HG02610 (cell line): ENCODE results near the gene GPR179.

Experiments used
- ATAC-seq: cut with Tn5 transposase; IDR thresholded peaks from one replicate; pipeline ENCODE4 v1.9.1; 2021; ENCODE audit warnings: mild to moderate bottlenecking, moderate library complexity; ENCODE audit not compliant: unreplicated experiment

GPR179 gene

DNA sequence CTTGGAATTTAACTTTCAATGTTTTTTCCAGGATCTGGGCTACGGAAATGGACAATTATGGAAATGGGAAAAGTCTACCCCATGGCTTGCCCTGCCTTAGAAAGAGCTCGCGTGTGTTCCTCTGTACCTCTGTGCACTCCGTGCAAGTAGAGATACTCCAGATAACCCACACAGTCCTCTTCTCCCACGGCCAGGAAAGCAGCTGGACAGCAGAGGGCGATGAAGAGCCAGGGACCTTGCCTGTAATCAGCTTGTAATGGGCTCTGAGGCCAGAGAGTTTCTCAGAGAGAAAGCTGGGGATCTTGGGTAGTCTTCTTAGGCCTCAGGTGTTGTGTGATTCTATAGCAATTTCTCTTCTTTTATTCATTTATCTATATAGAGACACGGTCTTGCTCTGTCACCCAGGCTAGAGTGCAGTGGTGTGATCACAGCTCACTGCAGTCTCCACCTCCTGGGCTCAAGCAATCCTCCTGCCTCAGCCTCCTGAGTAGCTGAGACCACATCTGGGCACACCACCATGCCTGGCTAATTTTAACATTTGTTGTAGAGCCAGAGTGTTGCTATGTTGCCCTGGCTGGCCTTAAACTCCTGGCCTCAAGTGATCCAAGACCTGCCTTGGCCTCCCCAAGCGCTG lies 5.5 kb upstream of the GPR179 start:
- no peak for ATAC-seq

DNA sequence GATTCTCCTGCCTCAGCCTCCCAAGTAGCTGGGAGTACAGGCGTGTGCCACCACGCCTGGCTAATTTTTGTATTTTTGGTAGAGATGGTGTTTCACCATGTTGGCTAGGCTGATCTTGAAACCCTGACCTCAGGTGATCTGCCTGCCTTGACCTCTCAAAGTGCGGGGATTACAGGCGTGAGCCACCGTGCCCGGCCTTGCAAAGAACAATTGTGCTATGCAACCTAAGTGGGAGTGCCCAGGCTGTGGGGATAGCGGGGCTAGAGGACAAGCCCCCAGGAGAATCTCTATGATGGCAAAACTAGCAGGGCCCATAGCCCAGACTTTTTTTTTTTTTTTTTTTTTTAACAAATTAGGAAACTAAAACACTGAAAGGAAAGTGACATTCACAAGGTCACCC lies 2.0 kb upstream of the GPR179 start:
- ATAC-seq: no peak

DNA sequence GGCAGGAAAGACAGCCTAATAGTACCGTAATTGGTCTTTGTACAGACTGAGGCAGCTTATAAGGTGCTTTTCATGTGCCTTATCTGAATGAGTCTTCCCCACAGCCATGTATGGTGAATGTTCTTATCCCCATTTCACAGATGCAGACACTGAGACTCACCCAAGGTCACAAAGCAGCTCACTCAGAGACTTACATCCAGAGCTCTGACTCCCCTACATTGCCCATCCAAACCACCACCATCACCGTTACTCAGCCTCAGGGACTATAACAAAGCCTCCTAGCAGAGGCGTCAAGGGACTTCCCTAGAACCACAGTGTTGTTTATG lies 627 bp upstream of the GPR179 start:
- ATAC-seq: no peak

DNA sequence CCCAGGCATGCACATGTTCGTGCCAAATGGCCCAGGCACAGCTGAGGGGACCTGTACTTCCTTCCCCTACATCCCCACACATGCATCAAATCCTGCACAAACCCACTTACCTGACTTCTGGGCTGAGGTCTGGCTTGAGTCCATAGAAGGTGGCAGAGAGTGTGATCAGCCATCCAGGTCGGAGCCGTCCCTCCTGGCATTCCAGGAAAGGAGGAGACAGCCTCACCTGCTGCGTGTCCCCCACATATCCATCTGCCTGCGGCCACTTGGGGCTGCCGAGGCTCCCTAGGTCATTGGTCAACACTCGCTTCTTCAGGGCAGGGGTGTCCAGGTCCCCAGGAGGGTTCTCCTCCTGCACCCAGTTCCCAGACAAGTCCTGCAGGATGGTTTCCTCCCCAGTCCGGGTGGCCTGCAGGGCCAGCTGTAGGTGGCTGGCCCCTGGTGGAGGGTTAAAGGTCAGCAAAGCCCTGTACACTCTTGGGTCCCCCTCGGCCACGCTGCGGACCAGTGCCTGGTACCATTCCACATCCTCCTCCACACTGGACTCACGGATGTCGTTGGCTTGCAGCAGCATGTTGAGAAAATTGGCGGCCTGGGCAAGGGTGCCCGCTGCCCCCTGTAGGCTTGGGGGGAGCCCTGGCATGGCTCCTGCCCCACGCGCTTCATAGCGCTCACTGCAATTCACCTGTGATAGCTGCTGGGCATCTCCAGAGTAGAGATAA lies 709 bp downstream of the GPR179 start:
- no peak for ATAC-seq

DNA sequence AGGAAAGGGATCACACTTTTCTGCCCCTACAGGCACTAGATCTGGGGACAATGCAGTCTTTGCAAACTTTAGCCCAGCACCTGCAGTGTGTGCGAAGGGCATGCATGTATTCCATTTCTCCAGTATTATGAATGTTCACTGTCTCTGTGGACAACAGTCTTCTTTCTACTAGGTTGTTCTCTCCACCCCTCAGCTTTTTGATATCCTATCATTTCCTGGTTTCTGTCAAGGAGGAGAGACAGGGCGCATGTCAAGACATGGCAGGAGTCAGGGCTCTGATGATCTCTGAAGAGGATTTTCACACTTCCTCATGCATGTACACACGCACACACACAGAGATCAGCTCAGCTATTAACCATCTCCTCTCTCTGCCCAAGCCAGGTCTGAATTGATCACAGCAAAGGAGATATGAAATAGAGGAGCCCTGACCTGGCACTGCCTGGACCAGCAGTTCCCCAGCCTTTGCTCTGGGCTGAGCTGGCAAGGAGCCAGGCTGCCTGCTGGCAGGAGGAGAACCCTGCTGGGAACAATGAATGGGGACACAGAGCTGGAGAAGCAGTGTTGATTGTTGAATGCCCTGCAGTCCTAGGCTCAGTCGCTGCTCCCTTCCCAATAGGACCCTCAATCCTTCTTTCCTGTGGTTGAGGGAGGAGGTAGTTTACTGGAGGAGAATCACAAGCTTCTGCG lies 2.6 kb downstream of the GPR179 start:
- no peak for ATAC-seq

DNA sequence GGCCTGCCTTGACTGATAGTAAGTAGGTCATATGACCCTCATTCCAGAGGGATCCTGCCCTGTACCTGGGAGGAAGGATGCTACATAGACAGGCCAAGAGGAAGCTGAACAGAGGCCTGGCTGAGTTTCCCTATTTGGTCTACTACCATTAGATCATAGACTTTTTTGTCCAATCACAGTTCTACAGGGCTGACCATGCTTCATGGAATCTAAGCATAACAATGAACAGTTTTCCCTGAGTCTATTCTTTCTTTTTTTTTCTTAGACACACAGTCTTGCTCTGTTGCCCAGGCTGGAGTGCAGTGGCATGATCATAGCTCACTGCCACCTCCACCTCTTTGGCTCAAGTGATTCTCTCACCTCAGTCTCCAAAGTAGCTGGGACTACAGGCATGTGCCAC lies 3.9 kb downstream of the GPR179 start:
- ATAC-seq: no peak

DNA sequence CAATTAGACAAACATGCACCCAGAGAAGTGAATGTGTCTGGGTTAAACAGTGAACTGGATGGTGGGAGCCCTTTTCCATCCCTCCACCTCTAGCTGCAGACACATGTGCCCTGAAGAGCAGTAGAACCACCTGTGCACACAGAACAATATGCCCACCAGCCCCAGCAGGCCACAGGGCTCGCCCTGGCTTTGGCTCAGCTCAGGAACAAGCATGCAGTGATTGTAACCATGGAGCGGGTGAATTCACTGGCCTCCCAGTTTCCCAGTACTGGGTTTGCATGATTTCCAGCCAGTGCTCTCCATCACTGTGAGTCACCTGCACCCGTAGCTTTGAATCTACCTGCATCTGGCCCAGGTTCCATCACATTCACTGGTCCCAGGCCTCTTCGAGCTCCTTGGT lies 5.2 kb downstream of the GPR179 start:
- no peak for ATAC-seq

DNA sequence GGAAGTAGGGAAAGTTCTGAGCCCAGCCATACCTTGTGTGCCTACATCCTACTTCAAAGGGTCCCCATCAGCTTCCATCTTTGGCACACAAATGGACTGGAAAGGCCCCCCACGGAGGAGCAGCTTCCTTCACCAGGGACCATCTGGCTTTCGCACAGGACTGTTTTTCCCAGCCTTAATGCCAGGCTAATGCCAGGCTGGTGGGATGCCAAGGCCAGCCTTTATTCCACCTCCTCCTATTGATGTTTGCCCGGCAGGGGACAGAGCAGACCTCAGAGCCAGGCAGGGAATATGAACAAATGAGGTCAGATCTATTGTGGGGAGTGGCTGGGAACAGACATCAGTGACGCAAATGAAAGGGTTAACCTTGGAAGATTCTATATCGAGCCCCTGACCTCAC lies 5.7 kb downstream of the GPR179 start:
- ATAC-seq: no peak

DNA sequence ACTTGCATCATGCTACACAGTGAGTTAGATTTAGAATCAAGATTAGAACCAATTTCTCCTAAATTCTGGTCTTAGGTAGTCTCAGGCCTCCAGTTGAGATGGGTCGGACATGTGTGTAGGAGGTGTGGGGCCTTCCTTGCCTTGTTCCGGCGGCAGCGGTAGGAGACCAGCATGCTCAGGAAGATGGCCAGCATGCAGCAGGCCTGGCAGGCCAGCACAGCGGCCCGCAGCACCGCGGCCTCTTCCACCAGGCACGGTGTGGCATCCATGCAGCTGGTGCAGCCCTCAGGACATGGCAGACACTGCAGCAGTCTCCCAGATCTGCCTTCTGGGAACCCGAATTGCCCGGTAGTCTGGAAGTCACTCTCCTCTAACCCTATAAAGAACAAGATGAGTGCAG lies 6.9 kb downstream of the GPR179 start:
- no peak for ATAC-seq

DNA sequence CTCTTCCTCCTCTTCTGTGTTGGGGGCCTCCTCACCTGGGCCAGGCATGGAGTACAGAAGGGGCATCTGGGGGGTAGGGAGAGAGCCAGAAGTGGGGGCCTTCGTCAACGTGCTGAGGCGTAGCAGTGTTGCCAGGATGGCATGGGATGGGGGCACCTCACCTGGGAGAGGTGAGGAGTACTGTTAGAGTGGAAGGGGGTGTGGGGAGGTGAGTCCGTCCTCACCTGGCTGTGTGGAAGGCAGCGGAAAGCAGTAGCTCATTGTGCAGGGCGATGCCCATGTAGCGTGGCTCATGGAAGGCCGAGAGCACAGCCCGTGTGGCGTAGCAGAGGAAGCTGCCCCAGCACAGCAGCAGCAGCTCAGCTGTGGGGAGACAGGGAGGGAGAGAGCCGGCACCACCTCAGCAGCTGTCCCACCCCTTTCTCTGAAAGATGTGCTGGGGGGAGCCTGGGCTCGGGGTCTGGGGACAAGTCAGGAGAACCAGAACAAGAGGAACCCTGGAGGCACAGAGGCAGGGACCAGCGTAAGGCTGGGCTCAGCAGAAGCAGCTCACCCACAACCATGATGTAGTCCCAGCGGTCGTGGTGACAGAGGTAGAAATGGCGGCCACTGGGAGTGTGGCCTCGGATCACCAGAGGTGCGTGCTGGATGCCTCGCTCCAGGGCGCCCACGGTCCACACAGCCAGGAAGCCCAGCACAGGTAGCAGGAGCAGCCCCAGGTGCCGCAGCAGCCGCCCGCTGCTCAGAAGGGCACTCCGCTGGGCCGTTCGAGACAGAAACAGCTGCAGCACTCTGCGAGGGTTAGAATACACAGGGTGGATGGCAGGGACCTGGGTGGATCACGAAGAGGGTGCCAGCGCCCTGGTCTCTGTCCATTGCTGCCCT lies 9.0 kb downstream of the GPR179 start:
- no peak for ATAC-seq

DNA sequence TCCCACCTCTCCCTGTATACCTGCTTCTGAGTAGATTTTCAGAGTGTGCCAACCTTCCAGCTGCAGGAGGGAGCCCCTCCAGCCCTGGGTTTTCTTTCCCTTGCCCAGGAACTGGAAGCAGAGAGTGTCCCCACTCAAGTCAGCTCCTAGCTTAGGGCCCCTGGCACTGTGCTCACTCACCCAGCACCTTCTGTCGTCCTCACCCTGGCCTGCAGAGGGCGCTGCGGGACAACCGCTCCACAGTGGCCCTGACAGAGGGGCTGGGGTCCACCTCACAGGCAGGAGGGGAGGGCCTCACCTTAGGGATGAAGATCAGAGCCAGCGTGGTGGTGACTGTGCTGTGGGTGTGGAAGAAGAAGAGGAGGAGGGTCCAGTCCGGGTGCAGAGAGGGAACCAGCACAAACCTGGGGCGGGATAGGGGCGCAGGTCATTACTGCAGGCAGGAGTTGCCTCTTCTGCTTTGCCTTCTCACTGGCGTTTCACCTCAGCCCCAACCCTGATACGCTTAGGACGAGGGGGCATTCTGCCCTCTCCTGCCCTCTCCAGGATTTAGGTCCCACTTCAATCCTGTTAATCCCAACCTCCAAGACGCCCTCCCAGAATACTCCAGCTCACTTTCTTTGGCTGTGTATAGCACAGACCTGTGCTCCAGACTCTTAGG lies 10.0 kb downstream of the GPR179 start:
- no peak for ATAC-seq

DNA sequence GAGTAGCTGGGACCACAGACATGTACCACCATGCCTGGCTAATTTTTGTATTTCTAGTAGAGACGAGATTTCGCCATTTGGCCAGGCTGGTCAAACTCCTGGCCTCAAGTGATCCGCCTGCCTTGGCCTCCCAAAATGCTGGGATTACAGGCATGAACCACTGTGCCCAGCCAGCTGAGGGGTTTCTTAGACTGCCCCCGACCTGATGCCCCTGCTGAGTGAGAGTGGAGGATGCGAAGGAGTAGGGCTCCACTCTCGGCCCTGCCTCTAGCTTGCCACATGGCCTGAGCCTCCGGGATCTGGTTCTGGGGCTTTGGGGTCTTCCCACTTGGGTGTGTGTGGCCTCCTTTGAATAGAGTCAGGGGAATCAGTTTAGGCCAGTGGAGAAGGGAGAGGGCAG lies 11.0 kb downstream of the GPR179 start:
- ATAC-seq: no peak

DNA sequence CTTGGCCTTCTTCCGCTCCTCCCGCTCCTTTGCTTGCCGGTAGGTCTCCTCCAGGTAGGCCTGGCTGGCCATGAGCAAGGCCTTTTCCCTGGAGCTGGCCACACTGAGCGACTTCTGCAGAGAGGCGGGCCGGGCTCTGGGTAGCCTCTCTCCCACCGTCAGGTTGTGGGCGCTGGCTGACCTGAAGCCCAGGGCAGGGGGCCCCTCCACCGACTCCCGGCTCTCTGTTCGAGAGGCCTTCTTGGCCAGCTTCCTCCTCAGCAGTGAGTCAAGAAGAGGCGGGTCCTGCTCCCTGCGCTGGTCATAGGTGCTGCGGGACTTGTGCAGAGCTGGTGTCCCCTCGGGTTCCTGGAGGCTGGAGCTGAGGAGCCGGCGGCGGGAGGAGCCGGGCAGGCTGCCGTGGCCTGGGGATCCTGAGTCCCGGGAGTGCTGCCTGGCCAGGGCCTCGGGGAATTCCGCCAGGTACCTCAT lies 12.8 kb downstream of the GPR179 start:
- no peak for ATAC-seq

DNA sequence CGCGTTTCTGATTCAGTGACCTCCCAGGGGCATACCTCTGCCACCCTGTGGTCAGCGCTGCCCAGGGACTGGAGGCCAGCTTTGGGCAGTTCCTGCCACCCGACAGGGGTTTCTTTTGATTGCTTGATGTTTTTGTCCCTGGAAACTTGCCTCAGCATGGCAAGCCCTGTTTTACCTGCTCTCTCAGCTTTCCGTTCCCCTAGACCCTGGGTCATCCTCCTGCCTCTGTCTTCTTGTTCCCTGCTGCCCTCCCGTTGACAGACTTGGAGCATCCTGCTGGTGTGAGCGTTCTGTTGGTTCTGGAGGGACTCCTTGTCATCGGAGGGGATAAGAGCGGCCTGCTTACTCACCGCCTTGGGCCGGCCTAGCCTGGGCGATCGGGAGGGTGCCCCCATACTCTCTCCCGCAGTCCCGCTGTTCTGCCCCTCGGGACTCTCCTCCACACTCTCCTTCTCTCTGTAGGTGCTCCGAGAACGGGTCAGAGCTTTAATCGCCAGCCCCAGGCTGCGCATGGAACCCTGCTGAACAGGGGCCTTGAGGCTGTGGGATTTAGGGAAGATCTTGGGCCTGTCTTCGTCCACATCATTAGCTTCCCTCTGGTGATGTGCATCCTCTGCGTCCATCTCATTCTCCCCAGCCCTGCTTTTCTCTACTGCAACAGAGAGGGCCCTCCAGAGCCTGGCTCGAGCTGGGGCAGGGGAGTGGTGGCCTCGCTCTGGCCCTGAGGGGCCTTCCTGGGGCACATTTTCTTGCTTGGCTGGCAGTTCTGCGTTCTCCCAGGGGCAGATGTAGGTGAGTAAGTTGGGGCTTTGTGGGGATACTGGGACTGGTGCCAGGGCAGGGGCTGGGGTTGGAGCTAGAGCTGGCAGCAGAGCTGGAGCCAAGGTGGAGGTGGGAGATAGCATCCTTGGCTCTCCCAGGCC lies 13.7 kb downstream of the GPR179 start:
- no peak for ATAC-seq

DNA sequence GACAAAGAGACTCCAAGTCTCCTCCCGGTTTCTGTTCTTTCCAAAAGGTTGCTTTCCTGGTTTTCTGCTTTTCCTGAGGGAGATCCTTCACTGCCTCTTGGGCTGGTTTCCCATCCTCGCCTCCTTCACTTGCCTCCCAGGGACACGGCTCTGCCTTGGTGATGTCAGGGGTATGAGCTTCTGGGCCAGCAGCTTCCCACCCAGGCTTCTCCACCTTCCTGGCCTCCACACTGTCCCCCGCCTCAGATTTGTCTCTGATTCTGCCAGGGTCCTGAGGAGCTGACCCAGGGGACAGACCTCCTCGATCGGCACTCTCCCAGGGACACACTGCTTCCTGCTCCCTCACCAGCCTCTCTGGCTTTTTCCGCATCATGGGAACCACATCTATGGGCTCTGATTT lies 14.5 kb downstream of the GPR179 start:
- no peak for ATAC-seq

DNA sequence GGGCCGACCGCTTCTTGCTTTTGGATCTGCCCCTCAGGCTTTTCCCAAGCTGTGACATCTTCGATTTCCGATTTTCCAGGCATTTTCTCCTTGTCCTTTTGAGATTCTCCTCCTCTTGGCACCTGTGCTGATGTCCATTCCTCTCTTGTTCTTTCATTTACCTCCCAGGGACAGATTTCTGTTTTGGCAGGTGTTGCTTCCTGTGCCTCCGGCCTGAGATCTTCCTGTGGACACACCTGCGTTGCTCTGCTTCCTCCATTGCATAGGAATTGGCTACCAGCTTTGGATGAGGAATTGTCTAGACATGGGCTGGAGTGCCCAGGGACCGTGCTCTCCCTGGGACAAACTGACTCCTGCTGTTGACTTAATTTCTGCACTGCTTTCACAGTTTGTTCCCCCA lies 15.1 kb downstream of the GPR179 start:
- no peak for ATAC-seq

DNA sequence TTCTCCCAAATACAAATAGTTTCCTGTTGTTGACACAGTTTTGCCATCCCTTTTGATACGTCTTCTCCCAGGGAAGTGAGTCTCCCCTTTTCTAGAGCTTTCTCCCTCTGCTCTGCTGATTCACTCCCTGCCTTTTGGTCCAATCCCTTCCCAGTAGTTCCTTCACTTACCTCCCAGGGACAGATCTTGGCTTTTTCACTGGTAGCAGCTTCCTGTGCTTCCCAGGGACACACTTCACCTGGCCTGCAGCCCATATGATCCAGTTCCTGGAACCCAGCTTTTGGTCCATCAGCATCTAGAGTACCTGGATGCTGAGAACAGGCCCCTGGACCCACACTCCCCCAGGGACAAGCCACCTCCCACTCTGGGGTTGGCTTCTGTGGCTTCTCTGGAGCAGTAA lies 15.8 kb downstream of the GPR179 start:
- no peak for ATAC-seq

DNA sequence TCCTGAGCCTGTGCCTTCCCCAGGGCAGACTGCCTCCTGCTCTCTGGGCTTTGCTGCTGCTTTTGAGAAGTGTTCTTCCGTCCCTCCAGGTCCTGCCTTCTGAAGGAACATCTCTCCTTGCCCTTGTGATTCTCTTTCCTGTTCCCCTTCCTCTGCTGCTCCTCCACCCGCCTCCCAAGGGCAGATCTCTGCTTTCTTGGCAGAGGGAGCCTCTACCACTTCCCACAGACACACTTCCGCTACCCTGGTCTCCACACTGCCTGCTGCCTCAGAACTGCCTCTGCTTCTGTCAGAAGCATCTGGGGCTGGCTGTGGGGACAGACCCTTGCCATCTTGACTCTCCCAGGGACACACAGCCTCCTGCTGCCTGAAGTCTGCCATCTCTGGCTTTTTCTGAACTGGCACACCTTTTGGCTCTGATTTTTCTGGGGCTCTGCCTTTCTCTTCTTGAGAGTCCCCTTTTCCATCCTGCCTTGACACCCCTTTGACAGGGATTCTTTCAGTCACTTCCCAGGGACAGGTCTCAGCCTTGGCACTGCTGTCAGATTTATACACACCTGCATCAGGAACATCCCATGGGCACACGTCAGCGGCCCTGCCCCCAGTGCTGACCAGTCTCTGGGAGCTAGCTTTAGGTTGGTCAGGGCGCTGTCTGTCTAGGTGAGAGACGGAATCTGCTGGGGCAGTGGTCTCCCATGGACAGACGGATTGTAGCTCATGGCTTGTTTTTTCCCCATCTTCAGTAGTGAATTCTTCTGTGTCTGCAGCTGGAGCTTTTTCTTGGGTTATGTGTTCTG lies 16.6 kb downstream of the GPR179 start:
- no peak for ATAC-seq
